GM12874 (cell line): ENCODE measurements around the gene OVAAL.

Source experiments
- CTCF ChIP-seq: IDR thresholded peaks from 2 replicates; pipeline ENCODE4 v1.5.1; 2011; ENCODE audit warnings: low read depth, mild to moderate bottlenecking, control low read depth, low read length, moderate library complexity; ENCODE audit not compliant: insufficient read depth

Gene OVAAL

GRCh38 chr1:180532854-180533253 is 25.9 kb upstream of the OVAAL start:
- no peak for TF ChIP-seq CTCF

GRCh38 chr1:180533266-180533987 is 25.3 kb upstream of the OVAAL start:
- TF ChIP-seq CTCF = peak; percentile 79

GRCh38 chr1:180534214-180534613 is 24.6 kb upstream of the OVAAL start:
- no peak for TF ChIP-seq CTCF

- no peak for TF ChIP-seq CTCF
Observed at GRCh38 chr1:180535418-180535999, 23.3 kb upstream of the OVAAL start.

GRCh38 chr1:180536821-180537372 is 21.9 kb upstream of the OVAAL start:
- no peak for TF ChIP-seq CTCF

GRCh38 chr1:180539136-180539535 is 19.6 kb upstream of the OVAAL start:
- TF ChIP-seq CTCF = no peak

- TF ChIP-seq CTCF = no peak
Observed at GRCh38 chr1:180540697-180541594, 17.8 kb upstream of the OVAAL start.
